ENCODE measurements around the gene FHL3. TPM values are rescaled to one million over a fixed set of nuclear protein-coding genes. Genes with fewer than 3 reads are reported as not detected.

Gene FHL3
- total and polyA plus RNA-seq, 2 donors (not counting 3 experiments of a cell fraction or from before 2014, with no cell fraction given): 26.1 to 58.7 TPM

DNA sequence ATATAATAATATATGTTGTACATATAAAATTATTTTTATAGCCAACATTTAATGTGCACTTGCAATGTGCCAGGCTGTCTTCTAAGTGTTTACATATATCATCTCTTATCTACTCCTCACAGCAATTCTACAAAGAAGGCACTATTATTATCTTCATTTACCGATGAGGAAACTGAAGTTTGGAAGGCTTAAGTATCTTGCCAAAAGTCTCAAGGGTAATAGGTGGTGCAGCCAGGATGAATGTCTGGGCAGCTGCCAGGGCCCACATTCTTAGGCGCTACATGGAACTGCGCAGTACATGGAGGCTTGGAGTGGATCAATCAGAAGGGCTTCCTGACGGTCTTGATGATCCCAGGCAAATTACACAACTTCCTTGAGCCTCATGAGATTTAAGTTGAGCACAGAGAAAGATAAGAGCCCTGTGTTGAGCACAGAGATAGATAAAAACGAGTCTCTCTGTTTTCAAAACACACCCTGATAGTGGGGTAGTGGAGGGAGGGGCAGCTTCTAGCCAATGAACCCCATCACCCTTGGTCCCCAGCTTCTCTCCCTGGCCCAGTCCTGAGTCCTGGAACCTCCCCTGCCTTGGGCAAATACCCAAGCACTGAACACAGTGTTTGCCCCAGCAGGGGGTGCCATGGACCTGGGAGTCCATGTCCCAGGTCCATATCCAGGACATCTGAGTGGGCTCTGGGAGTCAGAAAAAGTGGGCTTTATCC, 32.1 kb upstream of the FHL3 start:
- H3K4me3 ChIP-seq (replicated peaks in 1 of 3; ENCODE audit: insufficient read depth in 1 of 3, low read depth in 1 of 3, low read length in 3 of 3): no peak overlapping the region
- FAIRE-seq (peak; percentile 47), DNase-seq (ENCODE audit: low read depth, low spot score) (no peak)
- H3K4me2 ChIP-seq (ENCODE audit: insufficient read depth, low read length): no peak overlapping the region
- ChIA-PET CTCF (interaction anchor here (0.8 to 3.2 kb wide), 7 partner anchors 9 to 798 kb away, joined by 3 to 20 read pairs (median 6); partner anchors contain the start of gene POU3F1), POLR2A (interaction anchor here (0.7 kb wide), 2 partner anchors 183 to 323 kb away, joined by 3 to 8 read pairs; no protein-coding TSS in a partner anchor)
- dilution Hi-C loops (cut with MboI; ENCODE audit: extremely low pct_ligation_motif_present, low sequenced_read_pairs): no loop called here
- no peaks in the 10 kb centered on the region for H3K79me2 ChIP-seq (ENCODE audit: control insufficient read depth, insufficient read depth, low read length)
- H3K36me3 ChIP-seq (ENCODE audit: control insufficient read depth in 2 of 2, extremely low read depth in 1 of 2, insufficient read depth in 2 of 2, low read length in 2 of 2): no peaks in the 10 kb centered on the region
- intact Hi-C loops (cut with micrococcal nuclease): loop anchor here (1.0 kb wide), 1 partner anchor 550 kb away; no protein-coding TSS in a partner anchor
- no peaks in the 10 kb centered on the region for H3K4me1 ChIP-seq (ENCODE audit: control insufficient read depth, extremely low read depth, insufficient read depth, low read length)
- no peak overlapping the region for H3K9ac ChIP-seq (replicated peaks; ENCODE audit: extremely low read depth, insufficient read depth, low read length)
- BruUV-seq (replicated peaks): no TSS peak
- H2AFZ ChIP-seq (ENCODE audit: low read depth, low read length): no peak overlapping the region
- H4K20me1 ChIP-seq (replicated peaks; ENCODE audit: control insufficient read depth, extremely low read depth, insufficient read depth, low read length): no peaks in the 10 kb centered on the region
- H3K9me1 ChIP-seq (replicated peaks; ENCODE audit: control insufficient read depth, extremely low read depth, insufficient read depth, low read length): no peaks in the 10 kb centered on the region
- H3K27ac ChIP-seq (ENCODE audit: insufficient read depth, low read depth, low read length): no peak overlapping the region
- peaks cover 14 to 18% of the 10 kb centered on the region in 2 experiments for H3K27me3 ChIP-seq (ENCODE audit: control insufficient read depth in 2 of 2, insufficient read depth in 2 of 2, low read length in 2 of 2)
- no peaks in the 10 kb centered on the region for H3K9me3 ChIP-seq (replicated peaks; ENCODE audit: control insufficient read depth, insufficient read depth, low read length)
- no peak for TF ChIP-seq GATA2 (IDR thresholded peaks at IDR 0.05; ENCODE audit: insufficient read depth, insufficient read length, low read depth, low read length)
- peak; percentile 21 to 35 for TF ChIP-seq CTCF (IDR thresholded peaks at IDR 0.05; ENCODE audit: extremely low read depth in 1 of 2, insufficient read depth in 1 of 2, low read depth in 1 of 2, low read length in 2 of 2)

DNA sequence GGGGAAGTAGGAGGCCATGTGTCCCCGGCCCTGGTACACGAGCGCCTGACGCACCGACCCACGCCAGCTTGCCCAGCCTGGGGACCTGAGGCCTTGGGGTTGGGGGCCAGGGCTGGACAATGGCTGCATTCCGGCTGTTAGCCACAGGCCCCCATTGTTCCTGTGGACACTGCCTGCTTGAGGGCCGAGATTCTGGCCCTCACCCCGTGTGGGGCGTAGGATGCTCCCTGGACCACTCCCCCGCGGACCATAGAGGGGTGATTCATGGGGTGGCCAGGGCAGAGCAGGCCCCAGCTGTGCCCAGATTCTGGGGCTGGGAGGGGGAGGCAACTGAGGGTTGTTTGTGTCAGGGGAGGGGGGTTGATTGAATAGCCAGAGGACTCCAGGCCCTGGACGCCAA, 29.6 kb upstream of the FHL3 start:
- no TSS peak for BruUV-seq (replicated peaks)
- H3K36me3 ChIP-seq (ENCODE audit: control insufficient read depth in 2 of 2, extremely low read depth in 1 of 2, insufficient read depth in 2 of 2, low read length in 2 of 2): no peaks in the 10 kb centered on the region
- TF ChIP-seq FOS (IDR thresholded peaks at IDR 0.05; ENCODE audit: borderline replicate concordance, insufficient read depth, low read length) (no peak), MYC (IDR thresholded peaks at IDR 0.05; ENCODE audit: low read depth, low read length) (no peak), EZH2 (IDR thresholded peaks at IDR 0.05; ENCODE audit: borderline replicate concordance, low read depth, low read length, severe bottlenecking) (no peak), POLR2AphosphoS5 (IDR thresholded peaks at IDR 0.05; ENCODE audit: insufficient read depth, low read depth, low read length) (no peak), CTCF (IDR thresholded peaks at IDR 0.05; ENCODE audit: extremely low read depth in 1 of 2, insufficient read depth in 1 of 2, low read depth in 1 of 2, low read length in 2 of 2) (no peak)
- peaks cover 0 to 6% of the 10 kb centered on the region in 2 experiments for H3K27me3 ChIP-seq (ENCODE audit: control insufficient read depth in 2 of 2, insufficient read depth in 2 of 2, low read length in 2 of 2)
- no peak overlapping the region for H3K9ac ChIP-seq (replicated peaks; ENCODE audit: extremely low read depth, insufficient read depth, low read length)
- POLR2A ChIA-PET: no interaction called here
- intact Hi-C loops (cut with micrococcal nuclease): no loop called here
- peaks cover 11% of the 10 kb centered on the region for H3K4me1 ChIP-seq (ENCODE audit: control insufficient read depth, extremely low read depth, insufficient read depth, low read length)
- dilution Hi-C loops (cut with MboI; ENCODE audit: extremely low pct_ligation_motif_present, low sequenced_read_pairs): no loop called here
- H3K79me2 ChIP-seq (ENCODE audit: control insufficient read depth, insufficient read depth, low read length): no peaks in the 10 kb centered on the region
- CTCF ChIA-PET: no interaction called here
- no peak overlapping the region for H3K4me2 ChIP-seq (ENCODE audit: insufficient read depth, low read length)
- no peaks in the 10 kb centered on the region for H4K20me1 ChIP-seq (replicated peaks; ENCODE audit: control insufficient read depth, extremely low read depth, insufficient read depth, low read length)
- H2AFZ ChIP-seq (ENCODE audit: low read depth, low read length): no peak overlapping the region
- no peak overlapping the region for H3K4me3 ChIP-seq (replicated peaks in 1 of 3; ENCODE audit: insufficient read depth in 1 of 3, low read depth in 1 of 3, low read length in 3 of 3)
- no peak for FAIRE-seq
- DNase-seq (ENCODE audit: low read depth, low spot score): no peak
- no peaks in the 10 kb centered on the region for H3K9me1 ChIP-seq (replicated peaks; ENCODE audit: control insufficient read depth, extremely low read depth, insufficient read depth, low read length)
- H3K27ac ChIP-seq (ENCODE audit: insufficient read depth, low read depth, low read length): no peak overlapping the region
- H3K9me3 ChIP-seq (replicated peaks; ENCODE audit: control insufficient read depth, insufficient read depth, low read length): no peaks in the 10 kb centered on the region
